Liver (tissue), 3 donors: ENCODE measurements around the gene GGN.

Experiments
- ATF3 ChIP-seq: IDR thresholded peaks from 2 replicates; pipeline ENCODE4 v1.6.1; 2016; ENCODE audit warnings: antibody characterized with exemption
- CTCF ChIP-seq: fragments of 150-350 bp; IDR thresholded peaks from 2 replicates; pipeline ENCODE4 v1.5.1; 2017; ENCODE audit warnings: improper control_type of control experiment, low read depth, low read length; ENCODE audit not compliant: missing input control
- JUND ChIP-seq, 2 donors: IDR thresholded peaks; 2 replicates each; pipeline ENCODE4 v1.6.1; 2016; ENCODE audit warnings: antibody characterized with exemption in 2 of 2
- MAX ChIP-seq: IDR thresholded peaks from 2 replicates; pipeline ENCODE4 v1.6.1; 2016; ENCODE audit warnings: antibody characterized with exemption
- RAD21 ChIP-seq, 2 donors: IDR thresholded peaks; 2 replicates each; pipeline ENCODE4 v1.6.1; 2016; ENCODE audit warnings: antibody characterized with exemption in 2 of 2, mild to moderate bottlenecking in 2 of 2
- REST ChIP-seq: IDR thresholded peaks from 2 replicates; pipeline ENCODE4 v1.6.1; 2016; ENCODE audit warnings: antibody characterized with exemption, mild to moderate bottlenecking
- YY1 ChIP-seq: IDR thresholded peaks from 2 replicates; pipeline ENCODE4 v1.6.1; 2016; ENCODE audit warnings: antibody characterized with exemption, mild to moderate bottlenecking
- donor health status: healthy.
- donor health status: healthy.

DNA sequence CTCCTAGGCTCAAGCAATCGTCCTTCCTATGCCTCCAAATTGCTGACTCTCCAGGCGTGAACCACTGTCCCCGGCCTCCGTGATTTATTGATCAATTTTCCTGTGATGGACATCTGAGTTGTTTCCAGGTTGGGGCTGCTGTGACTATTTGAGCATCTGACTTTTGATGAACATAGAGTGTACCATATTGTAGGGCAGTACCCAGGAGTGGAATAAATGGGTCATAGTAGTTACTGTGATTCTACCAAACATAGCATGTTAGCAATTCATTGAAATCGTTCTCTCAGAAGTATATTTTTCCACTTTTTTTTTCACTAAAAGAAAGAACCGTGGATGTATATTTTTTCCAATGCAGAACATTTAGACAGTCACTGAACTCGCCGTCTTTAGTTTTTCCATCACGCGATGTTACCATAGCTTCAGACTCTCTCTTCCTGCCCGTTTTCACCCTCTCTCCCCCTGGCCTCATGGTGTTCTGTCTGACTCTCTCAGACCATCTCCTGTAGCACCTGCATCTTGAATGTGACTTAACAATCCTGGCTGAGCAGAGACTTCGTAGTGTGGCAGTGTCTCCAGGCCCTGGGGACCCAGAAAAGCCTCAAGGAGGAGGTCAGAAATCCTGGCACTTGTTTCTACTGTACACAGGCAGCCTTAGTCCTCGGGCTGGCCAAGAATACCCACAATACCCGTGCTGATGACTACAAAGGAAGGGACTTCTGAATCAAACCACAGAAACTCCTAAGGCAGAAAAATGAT, 41.4 kb upstream of the GGN start:
- TF ChIP-seq REST (no peak), CTCF (no peak), MAX (no peak), JUND (IDR thresholded peaks at IDR 0.05) (no peak), YY1 (no peak), RAD21 (IDR thresholded peaks at IDR 0.05) (no peak), ATF3 (no peak)
